HepG2 (cell line): Measurements from ENCODE around the gene MAP3K1. TPM values are rescaled to one million over a fixed set of nuclear protein-coding genes. Genes with fewer than 3 reads are reported as not detected.

Experiments used
- GATA4 ChIP-seq: sonication (generic); IDR thresholded peaks from 2 replicates; pipeline ENCODE4 v1.6.1; 2016; ENCODE audit warnings: antibody characterized with exemption, low read depth, borderline replicate concordance
- GPN1 ChIP-seq: sonication (generic); formaldehyde crosslinking; IDR thresholded peaks from 2 replicates; pipeline ENCODE4 v1.5.1; 2020; ENCODE audit warnings: missing genetic modification reagents, borderline replicate concordance
- HNRNPLL ChIP-seq: fragments of 200-400 bp; formaldehyde crosslinking; IDR thresholded peaks from 2 replicates; pipeline ENCODE4 v1.6.1; 2017; ENCODE audit warnings: mild to moderate bottlenecking, low read depth, low read length; ENCODE audit not compliant: poor library complexity, severe bottlenecking
- IKZF4 ChIP-seq: sonication (generic); formaldehyde crosslinking; IDR thresholded peaks from 2 replicates; pipeline ENCODE4 v1.5.1; 2020; ENCODE audit warnings: borderline replicate concordance, mild to moderate bottlenecking, low read depth, missing genetic modification reagents; ENCODE audit errors: not compliant biosample characterization
- NR2F6 ChIP-seq, 2 experiments: IDR thresholded peaks; 2 replicates each; pipeline ENCODE4 v1.6.1; 2016; ENCODE audit warnings: antibody characterized with exemption in 1 of 2, mild to moderate bottlenecking in 1 of 2
- PLRG1 ChIP-seq: fragments of 450-650 bp; conservative IDR thresholded peaks from 2 replicates; pipeline ENCODE4 v1.6.1; 2016
- POLR2AphosphoS5 ChIP-seq: IDR thresholded peaks from 2 replicates; pipeline ENCODE4 v1.6.1; 2012; ENCODE audit warnings: low read depth, low read length
- REPIN1 ChIP-seq: sonication (generic); formaldehyde crosslinking; IDR thresholded peaks from 2 replicates; pipeline ENCODE4 v1.8.0; 2022; ENCODE audit warnings: missing genetic modification reagents, low read depth, mild to moderate bottlenecking, borderline replicate concordance
- SYNCRIP ChIP-seq: fragments of 200-400 bp; formaldehyde crosslinking; IDR thresholded peaks from 2 replicates; pipeline ENCODE4 v1.6.1; 2018; ENCODE audit warnings: mild to moderate bottlenecking, low read depth, low read length; ENCODE audit not compliant: insufficient read depth
- TCF12 ChIP-seq, 2 experiments: fragments of 450-650 bp in 1 of 2; sonication (generic) in 1 of 2; formaldehyde crosslinking in 1 of 2; IDR thresholded peaks; 2 replicates each; pipeline versions ENCODE4 v1.6.1 to v1.8.0; 2017 to 2022; ENCODE audit warnings: antibody characterized with exemption in 1 of 2, mild to moderate bottlenecking in 1 of 2, missing genetic modification reagents in 1 of 2, moderate library complexity in 1 of 2
- ZFP36L1 ChIP-seq: sonication (generic); formaldehyde crosslinking; IDR thresholded peaks from 2 replicates; pipeline ENCODE4 v1.8.0; 2022; ENCODE audit warnings: mild to moderate bottlenecking, missing genetic modification reagents, moderate library complexity
- ZFP37 ChIP-seq: sonication (generic); formaldehyde crosslinking; IDR thresholded peaks from 2 replicates; pipeline ENCODE4 v1.4.0; 2020; ENCODE audit warnings: missing genetic modification reagents, borderline replicate concordance
- ZNF12 ChIP-seq: sonication (generic); formaldehyde crosslinking; IDR thresholded peaks from 2 replicates; pipeline ENCODE4 v1.5.0; 2020; ENCODE audit warnings: missing genetic modification reagents
- ZNF382 ChIP-seq: sonication (generic); formaldehyde crosslinking; IDR thresholded peaks from 2 replicates; pipeline ENCODE4 v1.5.0; 2020; ENCODE audit warnings: missing genetic modification reagents, mild to moderate bottlenecking, borderline replicate concordance
- ZNF562 ChIP-seq: sonication (generic); formaldehyde crosslinking; IDR thresholded peaks from 2 replicates; pipeline ENCODE4 v1.8.0; 2022; ENCODE audit warnings: missing genetic modification reagents, borderline replicate concordance
- ZNF572 ChIP-seq: sonication (generic); formaldehyde crosslinking; IDR thresholded peaks from 2 replicates; pipeline ENCODE4 v1.5.1; 2020; ENCODE audit warnings: mild to moderate bottlenecking, missing genetic modification reagents
- ZNF761 ChIP-seq: sonication (generic); formaldehyde crosslinking; conservative IDR thresholded peaks from 2 replicates; pipeline ENCODE4 v1.4.0; 2020; ENCODE audit warnings: mild to moderate bottlenecking, missing genetic modification reagents
- ZNF782 ChIP-seq: sonication (generic); formaldehyde crosslinking; IDR thresholded peaks from 2 replicates; pipeline ENCODE4 v1.4.0; 2020; ENCODE audit warnings: missing genetic modification reagents, mild to moderate bottlenecking, borderline replicate concordance
- ZNF878 ChIP-seq: sonication (generic); formaldehyde crosslinking; IDR thresholded peaks from 2 replicates; pipeline ENCODE4 v1.8.1; 2023; ENCODE audit warnings: mild to moderate bottlenecking, missing genetic modification reagents, moderate library complexity
- ZNF883 ChIP-seq: sonication (generic); formaldehyde crosslinking; IDR thresholded peaks from 2 replicates; pipeline ENCODE4 v1.5.1; 2020; ENCODE audit warnings: mild to moderate bottlenecking, missing genetic modification reagents; ENCODE audit errors: not compliant biosample characterization
- ZSCAN25 ChIP-seq: sonication (generic); formaldehyde crosslinking; IDR thresholded peaks from 2 replicates; pipeline ENCODE4 v1.8.0; 2022; ENCODE audit warnings: mild to moderate bottlenecking, missing genetic modification reagents
- ZSCAN29 ChIP-seq: sonication (generic); formaldehyde crosslinking; conservative IDR thresholded peaks from 2 replicates; pipeline ENCODE4 v1.4.0; 2020; ENCODE audit warnings: mild to moderate bottlenecking, missing genetic modification reagents
- polyA plus RNA-seq, 8 experiments: library from polyadenylated mRNA; depleted of rRNA in 3 of 8; stranded (reverse) in 7 of 8; unstranded in 1 of 8; fragments of >200 nt; fragmentation: Illumina TruSeq in 4 of 8; extraction: Trizol in 4 of 8; gene quantifications; 2 replicates each; pipeline versions ENCODE4 v1.2.1 to v1.2.3, GENCODE V29; 2011 to 2016; ENCODE audit warnings: low read depth in 4 of 8, missing spikeins in 1 of 8, mixed read lengths in 1 of 8; ENCODE audit not compliant: insufficient read depth in 1 of 8
- total RNA-seq, 5 experiments: library from RNA; depleted of rRNA; stranded (reverse); fragments of >200 nt; fragmentation: Illumina TruSeq; extraction: Trizol; gene quantifications; 2 replicates each; pipeline ENCODE4 v1.2.3, GENCODE V29; 2016; ENCODE audit warnings: low read depth in 1 of 5
- TF ChIP-seq, protein P1 (sequence below): sonication (generic); formaldehyde crosslinking; IDR thresholded peaks from 2 replicates; pipeline ENCODE4 v1.9.0; 2022; ENCODE audit warnings: missing genetic modification reagents, mild to moderate bottlenecking, borderline replicate concordance
- TF ChIP-seq, protein P2 (sequence below): sonication (generic); formaldehyde crosslinking; IDR thresholded peaks from 2 replicates; pipeline ENCODE4 v1.8.0; 2022; ENCODE audit warnings: low read depth, missing genetic modification reagents
- TF ChIP-seq, protein P3 (sequence below): sonication (generic); formaldehyde crosslinking; IDR thresholded peaks from 2 replicates; pipeline ENCODE4 v1.5.0; 2020; ENCODE audit warnings: mild to moderate bottlenecking, low read depth, missing genetic modification reagents, borderline replicate concordance

MAP3K1 gene
- total and polyA plus RNA-seq, 2 of the 13 experiments (the other 11 are each of a cell fraction or from before 2014, with no cell fraction given): 16.4 to 30.3 TPM

DNA sequence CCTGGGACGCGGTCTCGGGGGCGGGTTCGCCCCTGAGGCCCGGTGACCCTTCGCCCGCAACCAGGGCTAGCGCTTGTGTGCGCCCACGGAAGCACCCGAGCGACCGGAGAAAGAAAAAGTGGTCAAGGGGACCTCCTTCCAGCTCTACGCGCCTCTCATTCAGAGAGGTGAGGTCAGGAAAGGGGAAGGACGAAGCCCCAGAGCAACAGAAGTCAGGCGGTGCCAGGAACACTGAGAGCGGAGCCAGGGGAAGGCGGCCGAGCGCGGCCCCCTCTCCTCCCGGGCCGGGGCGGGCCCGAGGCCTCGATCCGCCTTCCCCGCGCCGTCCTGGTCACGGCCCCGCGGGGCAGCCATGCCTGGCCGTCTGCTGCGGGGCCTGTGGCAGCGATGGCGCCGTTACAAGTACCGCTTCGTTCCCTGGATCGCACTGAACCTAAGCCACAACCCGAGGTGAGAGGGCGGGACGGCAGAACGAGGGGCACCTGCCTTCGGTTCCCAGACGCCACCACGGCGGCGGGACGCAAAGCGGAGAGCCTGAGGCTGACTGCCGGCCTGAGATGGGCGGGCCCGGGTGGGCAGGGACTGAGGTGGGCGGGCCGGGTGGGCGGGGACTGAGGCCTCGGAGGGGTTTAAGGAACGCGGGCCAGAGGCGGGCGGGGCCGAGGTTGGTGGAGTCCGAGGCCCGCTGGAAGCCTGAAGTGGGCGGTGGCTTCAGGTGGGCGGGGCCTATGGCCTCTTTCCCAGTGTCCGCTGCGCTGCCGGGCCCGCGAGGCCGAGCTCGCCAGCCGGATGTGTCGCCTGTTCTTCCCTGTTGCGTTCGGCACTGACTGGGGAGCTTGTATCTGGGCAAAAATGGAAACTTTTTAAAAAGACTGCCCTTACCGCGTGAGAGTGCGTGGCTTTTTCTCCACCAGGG is 94.2 kb downstream of the MAP3K1 start, which contains the start of gene SETD9 (continued):
- no peak for TF ChIP-seq REPIN1
- peak; percentile 71; the same call in 1 of the 2 replicates for TF ChIP-seq ZFP36L1 (CRISPR knock-in tag)
- TF ChIP-seq ZNF761 (CRISPR knock-in tag): peak; percentile 62; the same call in 1 of the 2 replicates
- TF ChIP-seq GPN1 (CRISPR knock-in tag): peak; percentile 17; the same call in 1 of the 2 replicates
- TF ChIP-seq ZFP37: peak; percentile 12
- TF ChIP-seq SYNCRIP: no peak
- 0 out of 2 replicates have a peak, but pooled peaks have one; percentile 18 for TF ChIP-seq ZNF878 (CRISPR knock-in tag)
- TF ChIP-seq HNRNPLL: peak; percentile 62
- 0 out of 2 replicates have a peak, but pooled peaks have one; percentile 40 for TF ChIP-seq ZSCAN25 (CRISPR knock-in tag)
- peak; percentile 2; the same call in 1 of the 2 replicates for TF ChIP-seq ZSCAN29 (CRISPR knock-in tag)
- no peak for TF ChIP-seq ZNF782 (CRISPR knock-in tag)
- no peak for TF ChIP-seq TCF12 (IDR thresholded peaks at IDR 0.05)
- TF ChIP-seq TCF12 (CRISPR knock-in tag; IDR thresholded peaks at IDR 0.05): peak; percentile 84; the same call in 1 of the 2 replicates
- peak; percentile 48; the same call in 1 of the 2 replicates for TF ChIP-seq NR2F6 (IDR thresholded peaks at IDR 0.05)
- TF ChIP-seq NR2F6 (CRISPR knock-in tag; IDR thresholded peaks at IDR 0.05): no peak
- no peak for TF ChIP-seq ZNF562 (CRISPR knock-in tag)
- TF ChIP-seq ZNF382 (CRISPR knock-in tag): no peak
- TF ChIP-seq, protein P1, sequence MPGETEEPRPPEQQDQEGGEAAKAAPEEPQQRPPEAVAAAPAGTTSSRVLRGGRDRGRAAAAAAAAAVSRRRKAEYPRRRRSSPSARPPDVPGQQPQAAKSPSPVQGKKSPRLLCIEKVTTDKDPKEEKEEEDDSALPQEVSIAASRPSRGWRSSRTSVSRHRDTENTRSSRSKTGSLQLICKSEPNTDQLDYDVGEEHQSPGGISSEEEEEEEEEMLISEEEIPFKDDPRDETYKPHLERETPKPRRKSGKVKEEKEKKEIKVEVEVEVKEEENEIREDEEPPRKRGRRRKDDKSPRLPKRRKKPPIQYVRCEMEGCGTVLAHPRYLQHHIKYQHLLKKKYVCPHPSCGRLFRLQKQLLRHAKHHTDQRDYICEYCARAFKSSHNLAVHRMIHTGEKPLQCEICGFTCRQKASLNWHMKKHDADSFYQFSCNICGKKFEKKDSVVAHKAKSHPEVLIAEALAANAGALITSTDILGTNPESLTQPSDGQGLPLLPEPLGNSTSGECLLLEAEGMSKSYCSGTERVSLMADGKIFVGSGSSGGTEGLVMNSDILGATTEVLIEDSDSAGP (CRISPR knock-in tag): peak; percentile 64
- peak; percentile 36; the same call in 1 of the 2 replicates for TF ChIP-seq GATA4
- peak; percentile 61; the same call in 1 of the 2 replicates for TF ChIP-seq ZNF12
- peak; percentile 9 for TF ChIP-seq ZNF883
- peak; percentile 97 for TF ChIP-seq POLR2AphosphoS5
- no peak for TF ChIP-seq PLRG1
- TF ChIP-seq, protein P2, sequence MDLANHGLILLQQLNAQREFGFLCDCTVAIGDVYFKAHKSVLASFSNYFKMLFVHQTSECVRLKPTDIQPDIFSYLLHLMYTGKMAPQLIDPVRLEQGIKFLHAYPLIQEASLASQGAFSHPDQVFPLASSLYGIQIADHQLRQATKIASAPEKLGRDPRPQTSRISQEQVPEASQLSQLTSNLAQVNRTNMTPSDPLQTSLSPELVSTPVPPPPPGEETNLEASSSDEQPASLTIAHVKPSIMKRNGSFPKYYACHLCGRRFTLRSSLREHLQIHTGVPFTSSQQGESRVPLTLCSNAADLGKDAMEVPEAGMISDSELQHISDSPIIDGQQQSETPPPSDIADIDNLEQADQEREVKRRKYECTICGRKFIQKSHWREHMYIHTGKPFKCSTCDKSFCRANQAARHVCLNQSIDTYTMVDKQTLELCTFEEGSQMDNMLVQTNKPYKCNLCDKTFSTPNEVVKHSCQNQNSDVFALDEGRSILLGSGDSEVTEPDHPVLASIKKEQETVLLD (CRISPR knock-in tag): peak; percentile 24
- TF ChIP-seq, protein P3, sequence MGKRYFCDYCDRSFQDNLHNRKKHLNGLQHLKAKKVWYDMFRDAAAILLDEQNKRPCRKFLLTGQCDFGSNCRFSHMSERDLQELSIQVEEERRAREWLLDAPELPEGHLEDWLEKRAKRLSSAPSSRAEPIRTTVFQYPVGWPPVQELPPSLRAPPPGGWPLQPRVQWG: no peak
- peak; percentile 76; the same call in 1 of the 2 replicates for TF ChIP-seq ZNF572
- TF ChIP-seq IKZF4 (CRISPR knock-in tag): peak; percentile 39
